CD14-positive monocyte (primary cell): ENCODE measurements around the gene SNAI1. TPM values are rescaled to one million over a fixed set of nuclear protein-coding genes. Genes with fewer than 3 reads are reported as not detected.

Experiments
- DNase-seq, 3 donors: peaks; one replicate each; pipeline ENCODE4 v3.0.0-alpha.2; 2011 to 2022
- H2AFZ ChIP-seq: 2 replicates; pipeline ENCODE4 v1.6.0; 2012; ENCODE audit warnings: mild to moderate bottlenecking, low read depth, low read length, inconsistent platforms; ENCODE audit not compliant: insufficient read depth, poor library complexity, severe bottlenecking
- H3K27ac ChIP-seq, 2 donors: 1 replicate in 1 of 2; 2 replicates in 1 of 2; pipeline ENCODE4 v1.5.1; 2012 to 2013; ENCODE audit warnings: low read length in 2 of 2, control low read depth in 1 of 2, inconsistent platforms in 1 of 2, low read depth in 1 of 2, mild to moderate bottlenecking in 1 of 2
- H3K27me3 ChIP-seq, 2 donors: one replicate each; pipeline versions ENCODE4 v1.6.0 to v1.6.1; 2011 to 2013; ENCODE audit warnings: low read length in 2 of 2; ENCODE audit not compliant: control insufficient read depth in 2 of 2, insufficient read depth in 2 of 2
- H3K36me3 ChIP-seq, 2 donors: replicated peaks in 1 of 2; 1 replicate in 1 of 2; 2 replicates in 1 of 2; pipeline versions ENCODE4 v1.5.1 to v1.6.1; 2012 to 2013; ENCODE audit warnings: low read length in 2 of 2, control low read depth in 1 of 2, inconsistent platforms in 1 of 2, mild to moderate bottlenecking in 1 of 2; ENCODE audit not compliant: insufficient read depth in 2 of 2, control insufficient read depth in 1 of 2
- H3K4me1 ChIP-seq, 2 donors: 1 replicate in 1 of 2; 2 replicates in 1 of 2; pipeline versions ENCODE4 v1.5.1 to v1.6.1; 2012 to 2013; ENCODE audit warnings: low read length in 2 of 2, control low read depth in 1 of 2, inconsistent platforms in 1 of 2, mild to moderate bottlenecking in 1 of 2, moderate library complexity in 1 of 2; ENCODE audit not compliant: insufficient read depth in 2 of 2, control insufficient read depth in 1 of 2
- H3K4me2 ChIP-seq: replicated peaks from 2 replicates; pipeline ENCODE3; 2012; ENCODE audit warnings: low read length, moderate library complexity, mild to moderate bottlenecking; ENCODE audit not compliant: poor library complexity, severe bottlenecking; ENCODE audit errors: extremely low read depth
- H3K4me3 ChIP-seq, 3 experiments: fragments of 200-600 bp in 1 of 3; sonication (generic) in 1 of 3; replicated peaks in 1 of 3; 1 replicate in 2 of 3; 2 replicates in 1 of 3; pipeline ENCODE4 v1.5.1; 2011 to 2013; ENCODE audit warnings: low read length in 3 of 3, mild to moderate bottlenecking in 3 of 3, control low read depth in 2 of 3, low read depth in 2 of 3, inconsistent platforms in 1 of 3, moderate library complexity in 1 of 3
- H3K79me2 ChIP-seq: 2 replicates; pipeline ENCODE4 v1.6.0; 2012; ENCODE audit warnings: mild to moderate bottlenecking, control low read depth, inconsistent platforms, low read length, moderate library complexity; ENCODE audit not compliant: insufficient read depth
- H3K9ac ChIP-seq: 2 replicates; pipeline ENCODE4 v1.6.0; 2017; ENCODE audit warnings: low read length, mild to moderate bottlenecking; ENCODE audit not compliant: insufficient read depth, poor library complexity, severe bottlenecking
- H3K9me3 ChIP-seq, 2 donors: replicated peaks in 1 of 2; 1 replicate in 1 of 2; 2 replicates in 1 of 2; pipeline versions ENCODE4 v1.5.1 to v1.6.1; 2012 to 2013; ENCODE audit warnings: low read length in 2 of 2, control low read depth in 1 of 2; ENCODE audit not compliant: control insufficient read depth in 1 of 2, insufficient read depth in 1 of 2
- H4K20me1 ChIP-seq: 2 replicates; pipeline ENCODE4 v1.6.0; 2012; ENCODE audit warnings: mild to moderate bottlenecking, low read length, control low read depth, moderate library complexity; ENCODE audit not compliant: insufficient read depth
- H3K27ac Mint-ChIP-seq, 7 donors: one replicate each; pipeline ENCODE4 v1.8.0; 2020; ENCODE audit warnings: mild to moderate bottlenecking in 7 of 7, mixed read lengths in 7 of 7, moderate library complexity in 6 of 7, inconsistent platforms in 2 of 7
- H3K27me3 Mint-ChIP-seq, 3 donors: one replicate each; pipeline ENCODE4 v1.8.0; 2021 to 2022; ENCODE audit warnings: low read depth in 3 of 3, mild to moderate bottlenecking in 3 of 3, mixed read lengths in 3 of 3, moderate library complexity in 3 of 3, inconsistent platforms in 1 of 3
- H3K36me3 Mint-ChIP-seq, 2 donors: one replicate each; pipeline ENCODE4 v1.8.0; 2020; ENCODE audit warnings: mixed read lengths in 2 of 2, inconsistent platforms in 1 of 2, mild to moderate bottlenecking in 1 of 2
- H3K4me1 Mint-ChIP-seq: one replicate; pipeline ENCODE4 v1.8.0; 2020; ENCODE audit warnings: mild to moderate bottlenecking, mixed read lengths
- H3K4me3 Mint-ChIP-seq, 2 donors: one replicate each; pipeline ENCODE4 v1.8.0; 2020; ENCODE audit warnings: mild to moderate bottlenecking in 2 of 2, mixed read lengths in 2 of 2, moderate library complexity in 1 of 2
- H3K9me3 Mint-ChIP-seq, 7 donors: one replicate each; pipeline ENCODE4 v1.8.0; 2020 to 2022; ENCODE audit warnings: mixed read lengths in 7 of 7, mild to moderate bottlenecking in 6 of 7, moderate library complexity in 6 of 7, inconsistent platforms in 2 of 7
- WGBS: methylation state at CpG from one replicate; pipeline ENCODE4 v1.1.5; 2013; ENCODE audit warnings: missing lambda C conversion rate; ENCODE audit not compliant: insufficient coverage; 5-methylcytosine and 5-hydroxymethylcytosine counted together
- intact Hi-C, 2 donors: fragments of 100-400 bp; cut with micrococcal nuclease; formaldehyde crosslinking; loops; one replicate each; pipeline versions ENCODE4 v1.15.0 to v1.15.1; 2023
- polyA plus RNA-seq, 3 donors: library from polyadenylated mRNA; depleted of rRNA in 1 of 3; unstranded in 2 of 3; stranded (reverse) in 1 of 3; fragments of 300-500 nt in 2 of 3; fragments of >200 nt in 1 of 3; fragmentation: Illumina TruSeq in 2 of 3; gene quantifications; 1 replicate in 2 of 3; 2 replicates in 1 of 3; pipeline ENCODE4 v1.2.3, GENCODE V29; 2012 to 2021
- TF ChIP-seq, protein P1 (sequence below): fragments of 200-600 bp; IDR thresholded peaks from one replicate; pipeline ENCODE4 v1.8.0; 2022; ENCODE audit warnings: antibody characterized with exemption, mild to moderate bottlenecking

The SNAI1 gene
- polyA plus RNA-seq, 3 donors = 2.4 to 181 (median 2.6) TPM

DNA sequence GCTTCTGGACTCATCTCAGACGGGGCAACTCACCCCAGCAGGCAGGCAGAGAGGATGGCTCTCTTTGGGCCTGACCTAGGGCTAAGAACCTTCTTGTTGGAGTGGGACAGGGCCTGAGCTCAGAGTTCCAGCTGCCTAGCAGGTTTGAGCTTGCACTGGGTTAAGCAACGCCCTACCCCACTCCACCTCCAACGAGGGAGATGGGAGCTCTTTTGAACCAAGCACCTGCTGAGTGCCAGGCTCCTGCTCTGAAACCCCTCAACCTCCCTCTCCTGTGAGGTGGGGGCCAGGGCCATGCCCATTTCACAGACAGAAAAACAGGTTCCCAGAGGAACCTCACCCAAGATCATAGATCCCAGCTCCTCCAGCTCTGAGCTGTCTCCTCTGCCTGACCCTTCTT, 54.3 kb downstream of the SNAI1 start:
- Histone ChIP-seq H3K4me1 (peaks cover 34 to 42% of the 10 kb centered on the region in 2 donors), H3K36me3 (no peaks in the 10 kb centered on the region), H3K4me2 (no peak overlapping the region), H3K9me3 (no peaks in the 10 kb centered on the region), H2AFZ (no peak overlapping the region), H3K27ac (no peak overlapping the region), H3K79me2 (no peaks in the 10 kb centered on the region), H3K4me3 (no peak overlapping the region), H3K9ac (no peak overlapping the region), H3K27me3 (no peaks in the 10 kb centered on the region), H4K20me1 (no peaks in the 10 kb centered on the region)
- Mint-ChIP-seq H3K4me1 (peaks cover 31% of the 10 kb centered on the region), H3K27ac (peak overlapping the region in 1 of 7 donors; percentile 60), H3K9me3 (no peaks in the 10 kb centered on the region), H3K4me3 (no peak overlapping the region), H3K36me3 (peaks cover 0 to 4% of the 10 kb centered on the region in 2 donors), H3K27me3 (peaks cover 0 to 5% (median 2%) of the 10 kb centered on the region in 3 donors)
- intact Hi-C loops = no loop called here
- no peak for DNase-seq
- WGBS = 72% methylated on average over 2 of the region's 3 CpGs
- TF ChIP-seq, protein P1, sequence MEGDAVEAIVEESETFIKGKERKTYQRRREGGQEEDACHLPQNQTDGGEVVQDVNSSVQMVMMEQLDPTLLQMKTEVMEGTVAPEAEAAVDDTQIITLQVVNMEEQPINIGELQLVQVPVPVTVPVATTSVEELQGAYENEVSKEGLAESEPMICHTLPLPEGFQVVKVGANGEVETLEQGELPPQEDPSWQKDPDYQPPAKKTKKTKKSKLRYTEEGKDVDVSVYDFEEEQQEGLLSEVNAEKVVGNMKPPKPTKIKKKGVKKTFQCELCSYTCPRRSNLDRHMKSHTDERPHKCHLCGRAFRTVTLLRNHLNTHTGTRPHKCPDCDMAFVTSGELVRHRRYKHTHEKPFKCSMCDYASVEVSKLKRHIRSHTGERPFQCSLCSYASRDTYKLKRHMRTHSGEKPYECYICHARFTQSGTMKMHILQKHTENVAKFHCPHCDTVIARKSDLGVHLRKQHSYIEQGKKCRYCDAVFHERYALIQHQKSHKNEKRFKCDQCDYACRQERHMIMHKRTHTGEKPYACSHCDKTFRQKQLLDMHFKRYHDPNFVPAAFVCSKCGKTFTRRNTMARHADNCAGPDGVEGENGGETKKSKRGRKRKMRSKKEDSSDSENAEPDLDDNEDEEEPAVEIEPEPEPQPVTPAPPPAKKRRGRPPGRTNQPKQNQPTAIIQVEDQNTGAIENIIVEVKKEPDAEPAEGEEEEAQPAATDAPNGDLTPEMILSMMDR = no peak

DNA sequence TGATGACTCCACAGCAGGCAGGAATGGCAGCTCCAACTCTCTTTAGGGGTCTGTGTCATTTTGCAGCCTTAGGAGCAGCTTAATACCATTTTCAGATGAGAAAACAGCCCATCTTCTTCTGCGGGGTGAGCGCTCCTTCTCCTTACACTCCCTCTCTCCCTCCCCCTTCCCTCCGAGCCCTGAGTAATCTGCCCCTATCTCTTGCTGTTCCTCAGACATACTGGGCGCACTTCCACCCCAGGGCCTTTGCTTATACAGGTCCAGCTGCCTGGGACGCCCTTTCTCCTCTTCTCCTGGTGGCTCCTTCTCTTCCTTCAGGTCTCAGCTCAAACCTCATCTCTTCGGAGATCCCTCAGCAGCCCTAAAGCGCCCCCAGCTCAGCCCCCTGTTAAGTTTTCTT, 54.8 kb downstream of the SNAI1 start:
- Histone ChIP-seq H3K79me2 (no peaks in the 10 kb centered on the region), H2AFZ (no peak overlapping the region), H3K4me2 (no peak overlapping the region), H3K36me3 (no peaks in the 10 kb centered on the region), H3K9me3 (no peaks in the 10 kb centered on the region), H4K20me1 (no peaks in the 10 kb centered on the region), H3K4me1 (peaks cover 35 to 44% of the 10 kb centered on the region in 2 donors), H3K27ac (no peak overlapping the region), H3K27me3 (no peaks in the 10 kb centered on the region), H3K9ac (no peak overlapping the region), H3K4me3 (no peak overlapping the region)
- Mint-ChIP-seq H3K36me3 (peaks cover 0 to 4% of the 10 kb centered on the region in 2 donors), H3K9me3 (no peaks in the 10 kb centered on the region), H3K4me1 (peaks cover 34% of the 10 kb centered on the region), H3K27me3 (peaks cover 0 to 5% (median 2%) of the 10 kb centered on the region in 3 donors), H3K27ac (peak overlapping the region in 2 of 7 donors; percentile 16 to 60), H3K4me3 (no peak overlapping the region)
- 100% methylated on average over 6 of the region's 7 CpGs for WGBS
- DNase-seq = no peak
- intact Hi-C loops = no loop called here
- TF ChIP-seq, protein P1 = no peak
